GM12891 (cell line): ENCODE results near the gene CALML6.

Experiments used
- PAX5 ChIP-seq: IDR thresholded peaks from 2 replicates; pipeline ENCODE4 v1.6.1; 2011; ENCODE audit warnings: low read length, moderate library complexity, mild to moderate bottlenecking; ENCODE audit not compliant: insufficient read depth, severe bottlenecking
- POLR2A ChIP-seq: IDR thresholded peaks from 2 replicates; pipeline ENCODE4 v1.6.1; 2011; ENCODE audit warnings: low read depth, low read length, control low read depth
- POLR2AphosphoS5 ChIP-seq: IDR thresholded peaks from 2 replicates; pipeline ENCODE4 v1.6.1; 2011; ENCODE audit warnings: low read depth, low read length, control low read depth
- POU2F2 ChIP-seq: IDR thresholded peaks from 2 replicates; pipeline ENCODE4 v1.6.1; 2011; ENCODE audit warnings: low read depth, mild to moderate bottlenecking, control low read depth, low read length, moderate library complexity
- SPI1 ChIP-seq: IDR thresholded peaks from 2 replicates; pipeline ENCODE4 v1.6.1; 2011; ENCODE audit warnings: low read depth, low read length, control low read depth
- TAF1 ChIP-seq: IDR thresholded peaks from 2 replicates; pipeline ENCODE4 v1.6.1; 2011; ENCODE audit warnings: low read depth, low read length, control low read depth

GRCh38 chr1:1966071-1966740 lies 51.1 kb downstream of the CALML6 start:
- TF ChIP-seq POLR2A: no peak
- TF ChIP-seq TAF1: no peak
- no peak for TF ChIP-seq POLR2AphosphoS5
- TF ChIP-seq POU2F2: no peak
- TF ChIP-seq SPI1: no peak
- no peak for TF ChIP-seq PAX5
